HCT116 (cell line): ENCODE measurements around the gene TCHH.

ENCODE experiments used
- EZH2phosphoT487 ChIP-seq: fragments of 200-600 bp; IDR thresholded peaks from 2 replicates; pipeline ENCODE4 v1.6.1; 2018; ENCODE audit warnings: antibody characterized with exemption, borderline replicate concordance
- ZNF274 ChIP-seq: fragments of 200-500 bp; sonication (Bioruptor generic); IDR thresholded peaks from 2 replicates; pipeline ENCODE4 v1.6.1; 2014; ENCODE audit warnings: mild to moderate bottlenecking, low read depth, low read length, inconsistent platforms
- TF ChIP-seq, protein P1 (sequence below): IDR thresholded peaks from 2 replicates; pipeline ENCODE4 v1.6.1; 2011; ENCODE audit warnings: mild to moderate bottlenecking, low read length, moderate library complexity; ENCODE audit not compliant: insufficient replicate concordance; ENCODE audit errors: extremely low read depth

GRCh38 chr1:152110860-152111514 is 4.3 kb downstream of the TCHH start:
- no peak for TF ChIP-seq ZNF274
- peak; percentile 73; the same call in 1 of the 2 replicates for TF ChIP-seq EZH2phosphoT487
- TF ChIP-seq, protein P1, sequence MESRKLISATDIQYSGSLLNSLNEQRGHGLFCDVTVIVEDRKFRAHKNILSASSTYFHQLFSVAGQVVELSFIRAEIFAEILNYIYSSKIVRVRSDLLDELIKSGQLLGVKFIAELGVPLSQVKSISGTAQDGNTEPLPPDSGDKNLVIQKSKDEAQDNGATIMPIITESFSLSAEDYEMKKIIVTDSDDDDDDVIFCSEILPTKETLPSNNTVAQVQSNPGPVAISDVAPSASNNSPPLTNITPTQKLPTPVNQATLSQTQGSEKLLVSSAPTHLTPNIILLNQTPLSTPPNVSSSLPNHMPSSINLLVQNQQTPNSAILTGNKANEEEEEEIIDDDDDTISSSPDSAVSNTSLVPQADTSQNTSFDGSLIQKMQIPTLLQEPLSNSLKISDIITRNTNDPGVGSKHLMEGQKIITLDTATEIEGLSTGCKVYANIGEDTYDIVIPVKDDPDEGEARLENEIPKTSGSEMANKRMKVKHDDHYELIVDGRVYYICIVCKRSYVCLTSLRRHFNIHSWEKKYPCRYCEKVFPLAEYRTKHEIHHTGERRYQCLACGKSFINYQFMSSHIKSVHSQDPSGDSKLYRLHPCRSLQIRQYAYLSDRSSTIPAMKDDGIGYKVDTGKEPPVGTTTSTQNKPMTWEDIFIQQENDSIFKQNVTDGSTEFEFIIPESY: no peak
